ENCODE results near the gene DHODH. TPM values are rescaled to one million over a fixed set of nuclear protein-coding genes. Genes with fewer than 3 reads are reported as not detected.

Gene DHODH
- total and polyA plus RNA-seq, 2 of the 8 experiments (the other 6 are each of a cell fraction or from before 2014, with no cell fraction given): 9.1 to 19.4 TPM

DNA sequence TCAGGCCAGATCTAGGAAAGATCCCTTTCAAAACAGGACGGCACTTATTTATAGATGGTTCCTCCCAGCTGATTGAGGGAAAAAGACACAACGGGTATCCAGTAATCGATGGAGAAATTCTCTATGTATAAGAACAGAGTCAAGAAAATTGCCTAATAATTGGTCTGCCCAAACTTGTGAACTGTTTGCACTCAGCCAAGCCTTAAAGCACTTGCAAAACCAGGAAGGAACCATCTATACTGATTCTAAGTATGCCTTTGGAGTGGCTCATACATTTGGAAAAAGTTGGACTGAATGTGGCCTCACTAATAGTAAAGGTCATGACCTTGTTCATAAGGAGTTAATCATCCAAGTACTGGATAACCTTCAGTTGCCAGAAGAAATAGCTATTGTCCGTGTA is 60.4 kb downstream of the DHODH start:
- no peaks in the 10 kb centered on the region for H3K27me3 ChIP-seq (replicated peaks in 1 of 4; ENCODE audit: control insufficient read depth in 3 of 4, extremely low read depth in 1 of 4, insufficient read depth in 3 of 4, low read length in 3 of 4)
- no peaks in the 10 kb centered on the region for H3K79me1 ChIP-seq (ENCODE audit: low read depth, low read length)
- H2AK5ac ChIP-seq (ENCODE audit: low read depth, low read length): no peak overlapping the region
- CTCF ChIA-PET (ENCODE audit: partially characterized antibody): interaction anchor here (0.7 to 3.8 kb wide), 5 partner anchors 14 to 57 kb away, joined by 3 to 108 read pairs (median 5); partner anchors contain the start of genes DHX38 and TXNL4B
- H3K23me2 ChIP-seq (ENCODE audit: low read depth, low read length): no peaks in the 10 kb centered on the region
- no peak overlapping the region for H2BK5ac ChIP-seq (ENCODE audit: low read depth, low read length)
- H2BK12ac ChIP-seq (ENCODE audit: low read depth, low read length): no peak overlapping the region
- no peak overlapping the region for H4K5ac ChIP-seq (ENCODE audit: insufficient read length, low read depth, low read length)
- no peak overlapping the region for H3K9ac ChIP-seq (replicated peaks in 1 of 4; ENCODE audit: extremely low read depth in 1 of 4, low read depth in 3 of 4, low read length in 3 of 4)
- no peaks in the 10 kb centered on the region for H4K20me1 ChIP-seq (replicated peaks in 1 of 2; ENCODE audit: control insufficient read depth in 1 of 2, insufficient read depth in 2 of 2, low read length in 2 of 2)
- H3K23ac ChIP-seq (ENCODE audit: insufficient read length): no peak overlapping the region
- no peaks in the 10 kb centered on the region for H3K36me3 ChIP-seq (ENCODE audit: control insufficient read depth in 2 of 4, insufficient read depth in 4 of 4, low read length in 3 of 4)
- H3K27ac ChIP-seq (ENCODE audit: low read depth, low read length): no peak overlapping the region
- H3K4me3 ChIP-seq (ENCODE audit: extremely low read depth in 1 of 4, insufficient read depth in 2 of 4, low read depth in 3 of 4, low read length in 4 of 4): no peak overlapping the region
- WGBS, 2 experiments (ENCODE audit: extremely low coverage in 1 of 2, insufficient coverage in 1 of 2, insufficient read length in 1 of 2, insufficient replicate concordance in 2 of 2, low coverage in 1 of 2, low lambda C conversion rate in 2 of 2, missing lambda C conversion rate in 1 of 2): 77% methylated on average over 4 of the region's 4 CpGs; no CpG with 5 or more reads in 1 of the 2 experiments
- no peak overlapping the region for H3K4me2 ChIP-seq (ENCODE audit: insufficient read depth in 1 of 2, low read depth in 2 of 2, low read length in 2 of 2)
- no peak overlapping the region for H2BK20ac ChIP-seq (ENCODE audit: low read length)
- POLR2A ChIA-PET (ENCODE audit: partially characterized antibody): interaction anchor here (0.9 to 1.7 kb wide), 2 partner anchors 24 to 26 kb away, joined by 3 to 5 read pairs; partner anchors contain the start of genes DHX38 and TXNL4B
- H3K4ac ChIP-seq (replicated peaks; ENCODE audit: insufficient read length, low read depth, low read length): no peak overlapping the region
- no peaks in the 10 kb centered on the region for H3K9me3 ChIP-seq (ENCODE audit: insufficient read depth in 2 of 2, low read depth in 1 of 2, low read length in 1 of 2)
- H3K18ac ChIP-seq (ENCODE audit: extremely low read depth, low read length): no peak overlapping the region
- H2BK120ac ChIP-seq (replicated peaks; ENCODE audit: low read depth, low read length): no peak overlapping the region
- no peaks in the 10 kb centered on the region for H3K79me2 ChIP-seq (ENCODE audit: control insufficient read depth in 1 of 2, insufficient read depth in 2 of 2, low read length in 2 of 2)
- H3K14ac ChIP-seq (ENCODE audit: insufficient read length): no peak overlapping the region
- no peak overlapping the region for H4K8ac ChIP-seq (ENCODE audit: extremely low read depth, insufficient read depth, low read length)
- H3K56ac ChIP-seq (replicated peaks; ENCODE audit: insufficient read length, low read depth, low read length): no peak overlapping the region
- H2BK15ac ChIP-seq (ENCODE audit: low read length): no peak overlapping the region
- no peak overlapping the region for H2AFZ ChIP-seq (ENCODE audit: low read length)
- DNase-seq (ENCODE audit: low read depth in 1 of 2, low spot score in 2 of 2) (no peak), FAIRE-seq (no peak)
- H4K91ac ChIP-seq (replicated peaks; ENCODE audit: insufficient read length, low read length): no peak overlapping the region
- H3K4me1 ChIP-seq (replicated peaks in 1 of 4; ENCODE audit: control insufficient read depth in 3 of 4, insufficient read depth in 4 of 4, low read length in 3 of 4): peaks cover 0 to 9% (median 2%) of the 10 kb centered on the region in 4 experiments; a peak in 2 of 7 replicates
- no peak for TF ChIP-seq KDM1A (IDR thresholded peaks at IDR 0.05; ENCODE audit: borderline replicate concordance, low read length)
- no peak for TF ChIP-seq RNF2 (IDR thresholded peaks at IDR 0.05; ENCODE audit: borderline replicate concordance, low read depth, low read length, missing control alignments, poor library complexity, severe bottlenecking)
- TF ChIP-seq SUZ12 (IDR thresholded peaks at IDR 0.05; ENCODE audit: low read length): no peak
- TF ChIP-seq, protein P1, sequence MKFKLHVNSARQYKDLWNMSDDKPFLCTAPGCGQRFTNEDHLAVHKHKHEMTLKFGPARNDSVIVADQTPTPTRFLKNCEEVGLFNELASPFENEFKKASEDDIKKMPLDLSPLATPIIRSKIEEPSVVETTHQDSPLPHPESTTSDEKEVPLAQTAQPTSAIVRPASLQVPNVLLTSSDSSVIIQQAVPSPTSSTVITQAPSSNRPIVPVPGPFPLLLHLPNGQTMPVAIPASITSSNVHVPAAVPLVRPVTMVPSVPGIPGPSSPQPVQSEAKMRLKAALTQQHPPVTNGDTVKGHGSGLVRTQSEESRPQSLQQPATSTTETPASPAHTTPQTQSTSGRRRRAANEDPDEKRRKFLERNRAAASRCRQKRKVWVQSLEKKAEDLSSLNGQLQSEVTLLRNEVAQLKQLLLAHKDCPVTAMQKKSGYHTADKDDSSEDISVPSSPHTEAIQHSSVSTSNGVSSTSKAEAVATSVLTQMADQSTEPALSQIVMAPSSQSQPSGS (IDR thresholded peaks at IDR 0.05; ENCODE audit: low read length): no peak
